ENCODE data around the gene ANKUB1.

ANKUB1 gene

GRCh38 chr3:149717391-149718056 is 74.8 kb downstream of the ANKUB1 start:
- peak; percentile 78 for DNase-seq (ENCODE audit: low read depth)

GRCh38 chr3:149716984-149717383 is 75.4 kb downstream of the ANKUB1 start:
- H3K4me3 ChIP-seq (ENCODE audit: low read length), result no peak overlapping the region
- TF ChIP-seq CTCF (IDR thresholded peaks at IDR 0.05; ENCODE audit: insufficient read depth, low read depth, low read length, missing control alignments), result no peak
- DNase-seq (ENCODE audit: low read depth), result no peak

More at GRCh38 chr3:149717391-149718056, 74.8 kb downstream of the ANKUB1 start:
- no peak overlapping the region for H3K4me3 ChIP-seq (ENCODE audit: low read length)
- TF ChIP-seq CTCF (IDR thresholded peaks at IDR 0.05; ENCODE audit: insufficient read depth, low read depth, low read length, missing control alignments), result peak; percentile 81

- no peak overlapping the region for H3K4me3 ChIP-seq (ENCODE audit: low read length)
- DNase-seq (ENCODE audit: low read depth), result no peak
- TF ChIP-seq CTCF (IDR thresholded peaks at IDR 0.05; ENCODE audit: insufficient read depth, low read depth, low read length, missing control alignments), result no peak
Observed at GRCh38 chr3:149715247-149715646, 77.1 kb downstream of the ANKUB1 start.

GRCh38 chr3:149713730-149714654 is 78.4 kb downstream of the ANKUB1 start:
- no peak for TF ChIP-seq CTCF (IDR thresholded peaks at IDR 0.05; ENCODE audit: insufficient read depth, low read depth, low read length, missing control alignments)
- no peak for DNase-seq (ENCODE audit: low read depth)
- H3K4me3 ChIP-seq (ENCODE audit: low read length), result no peak overlapping the region
